NCI-H2227 treated with DMSO at 0.1 percent for 48 hours (cell line): ENCODE measurements around the gene CTSF.

Experiments used
- DNase-seq: peaks from one replicate; lab custom pipeline; 2025; lab: John Stamatoyannopoulos, UW

Gene CTSF

GRCh38 chr11:66532784-66533183 is 35.6 kb downstream of the CTSF start:
- DNase-seq, result no peak

- no peak for DNase-seq
Observed at GRCh38 chr11:66531841-66532240, 36.6 kb downstream of the CTSF start.

GRCh38 chr11:66530927-66531709 is 37.3 kb downstream of the CTSF start:
- no peak for DNase-seq

GRCh38 chr11:66529655-66530054 is 38.8 kb downstream of the CTSF start:
- no peak for DNase-seq

GRCh38 chr11:66529069-66529468 is 39.3 kb downstream of the CTSF start:
- DNase-seq, result no peak

GRCh38 chr11:66524304-66525040 is 43.9 kb downstream of the CTSF start:
- DNase-seq, result no peak

GRCh38 chr11:66523611-66524010 is 44.8 kb downstream of the CTSF start:
- DNase-seq, result no peak
